Osteoblast (primary cell): Measurements from ENCODE around the gene DPP10. TPM values are rescaled to one million over a fixed set of nuclear protein-coding genes. Genes with fewer than 3 reads are reported as not detected.

Experiments
- DNase-seq: peaks from one replicate; pipeline ENCODE4 v3.0.0; 2011; ENCODE audit warnings: low spot score, mixed read lengths; ENCODE audit not compliant: insufficient read length; ENCODE audit errors: missing footprints
- H2AFZ ChIP-seq: 2 replicates; pipeline ENCODE4 v1.6.0; 2011; ENCODE audit warnings: mild to moderate bottlenecking, low read length
- H3K27ac ChIP-seq: 2 replicates; pipeline ENCODE4 v1.5.1; 2011; ENCODE audit warnings: mild to moderate bottlenecking, low read depth, low read length, moderate library complexity
- H3K27me3 ChIP-seq: 2 replicates; pipeline ENCODE4 v1.6.0; 2012; ENCODE audit warnings: mild to moderate bottlenecking, control low read depth, inconsistent platforms, low read length, moderate library complexity; ENCODE audit not compliant: insufficient read depth
- H3K36me3 ChIP-seq: 2 replicates; pipeline ENCODE4 v1.5.1; 2011; ENCODE audit warnings: mild to moderate bottlenecking, low read length, control low read depth, moderate library complexity; ENCODE audit not compliant: insufficient read depth
- H3K4me1 ChIP-seq: 2 replicates; pipeline ENCODE4 v1.5.1; 2011; ENCODE audit warnings: mild to moderate bottlenecking, low read length, control low read depth, moderate library complexity; ENCODE audit not compliant: insufficient read depth
- H3K4me2 ChIP-seq: 2 replicates; pipeline ENCODE4 v1.6.0; 2011; ENCODE audit warnings: mild to moderate bottlenecking, low read length; ENCODE audit not compliant: insufficient read depth
- H3K4me3 ChIP-seq: fragments of 200-600 bp; sonication (generic); 3 replicates; pipeline ENCODE4 v1.5.1; 2012; ENCODE audit warnings: mild to moderate bottlenecking, low read length, inconsistent platforms; ENCODE audit not compliant: insufficient read depth
- H3K79me2 ChIP-seq: 2 replicates; pipeline ENCODE4 v1.6.0; 2012; ENCODE audit warnings: mild to moderate bottlenecking, low read length, control low read depth, inconsistent platforms; ENCODE audit not compliant: insufficient read depth
- H3K9me3 ChIP-seq: 2 replicates; pipeline ENCODE4 v1.5.1; 2011; ENCODE audit warnings: low read depth, low read length, control low read depth
- H4K20me1 ChIP-seq: 2 replicates; pipeline ENCODE4 v1.6.0; 2012; ENCODE audit warnings: mild to moderate bottlenecking, low read length, control low read depth; ENCODE audit not compliant: insufficient read depth
- total RNA-seq: library from RNA; depleted of rRNA; stranded (reverse); fragments of >200 nt; gene quantifications from 2 replicates; pipeline ENCODE4 v1.2.3, GENCODE V29; 2012
- TF ChIP-seq, protein P1 (sequence below): IDR thresholded peaks from 2 replicates; pipeline ENCODE4 v1.5.1; 2011; ENCODE audit warnings: mild to moderate bottlenecking, low read depth, low read length, moderate library complexity; ENCODE audit errors: extremely low read depth

The DPP10 gene
- total RNA-seq, 1 donor, result not detected

DNA sequence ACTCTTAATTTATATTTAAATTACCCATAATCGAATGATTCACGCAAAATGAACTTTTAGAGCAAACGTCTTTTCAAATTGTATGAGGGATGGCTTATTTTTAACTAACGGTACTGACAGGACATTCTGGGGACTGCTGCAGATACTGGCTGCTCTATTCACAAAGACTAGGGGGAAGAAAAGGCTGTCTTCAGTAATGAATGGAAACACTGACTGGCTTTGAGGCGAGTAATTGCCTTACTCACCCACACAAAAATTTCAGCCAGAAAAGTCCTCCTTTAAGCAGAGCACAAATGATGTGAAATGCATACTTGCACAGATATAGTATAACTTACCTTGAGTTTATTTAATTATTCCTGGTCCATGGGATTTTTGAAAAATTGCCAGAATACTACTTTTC is 852.6 kb downstream of the DPP10 start:
- no peak overlapping the region for H3K4me3 ChIP-seq
- no peak overlapping the region for H2AFZ ChIP-seq
- no peaks in the 10 kb centered on the region for H3K79me2 ChIP-seq
- H3K4me2 ChIP-seq, result no peak overlapping the region
- H3K9me3 ChIP-seq, result no peaks in the 10 kb centered on the region
- H3K27me3 ChIP-seq, result no peaks in the 10 kb centered on the region
- no peaks in the 10 kb centered on the region for H4K20me1 ChIP-seq
- no peaks in the 10 kb centered on the region for H3K36me3 ChIP-seq
- H3K27ac ChIP-seq, result no peak overlapping the region
- no peak for DNase-seq
- no peaks in the 10 kb centered on the region for H3K4me1 ChIP-seq
- TF ChIP-seq, protein P1, sequence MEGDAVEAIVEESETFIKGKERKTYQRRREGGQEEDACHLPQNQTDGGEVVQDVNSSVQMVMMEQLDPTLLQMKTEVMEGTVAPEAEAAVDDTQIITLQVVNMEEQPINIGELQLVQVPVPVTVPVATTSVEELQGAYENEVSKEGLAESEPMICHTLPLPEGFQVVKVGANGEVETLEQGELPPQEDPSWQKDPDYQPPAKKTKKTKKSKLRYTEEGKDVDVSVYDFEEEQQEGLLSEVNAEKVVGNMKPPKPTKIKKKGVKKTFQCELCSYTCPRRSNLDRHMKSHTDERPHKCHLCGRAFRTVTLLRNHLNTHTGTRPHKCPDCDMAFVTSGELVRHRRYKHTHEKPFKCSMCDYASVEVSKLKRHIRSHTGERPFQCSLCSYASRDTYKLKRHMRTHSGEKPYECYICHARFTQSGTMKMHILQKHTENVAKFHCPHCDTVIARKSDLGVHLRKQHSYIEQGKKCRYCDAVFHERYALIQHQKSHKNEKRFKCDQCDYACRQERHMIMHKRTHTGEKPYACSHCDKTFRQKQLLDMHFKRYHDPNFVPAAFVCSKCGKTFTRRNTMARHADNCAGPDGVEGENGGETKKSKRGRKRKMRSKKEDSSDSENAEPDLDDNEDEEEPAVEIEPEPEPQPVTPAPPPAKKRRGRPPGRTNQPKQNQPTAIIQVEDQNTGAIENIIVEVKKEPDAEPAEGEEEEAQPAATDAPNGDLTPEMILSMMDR, result no peak

DNA sequence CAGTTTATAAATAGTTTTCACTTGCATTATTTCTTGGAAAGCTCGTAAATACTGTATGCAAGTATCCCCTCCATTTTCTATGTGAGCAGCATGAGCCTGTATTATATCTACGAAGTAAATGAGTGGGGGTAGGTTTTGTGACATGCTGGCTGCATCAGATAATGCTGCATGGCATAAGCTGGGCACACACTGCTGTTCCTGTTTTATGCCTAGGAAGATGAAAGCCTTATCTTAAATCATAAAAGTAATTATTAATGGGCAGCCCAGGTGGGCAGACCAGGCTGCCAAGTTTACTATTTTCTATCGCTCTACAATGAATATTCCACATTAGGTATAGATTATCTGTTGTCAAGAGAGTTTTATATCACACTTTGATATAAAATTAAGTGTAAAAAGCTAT is 854.6 kb downstream of the DPP10 start:
- Histone ChIP-seq H3K27ac (no peak overlapping the region), H3K4me3 (no peak overlapping the region), H3K27me3 (no peaks in the 10 kb centered on the region), H3K79me2 (no peaks in the 10 kb centered on the region), H3K36me3 (no peaks in the 10 kb centered on the region), H3K4me1 (no peaks in the 10 kb centered on the region), H4K20me1 (no peaks in the 10 kb centered on the region), H3K4me2 (no peak overlapping the region), H2AFZ (no peak overlapping the region), H3K9me3 (no peaks in the 10 kb centered on the region)
- DNase-seq, result no peak
- TF ChIP-seq, protein P1, result no peak

DNA sequence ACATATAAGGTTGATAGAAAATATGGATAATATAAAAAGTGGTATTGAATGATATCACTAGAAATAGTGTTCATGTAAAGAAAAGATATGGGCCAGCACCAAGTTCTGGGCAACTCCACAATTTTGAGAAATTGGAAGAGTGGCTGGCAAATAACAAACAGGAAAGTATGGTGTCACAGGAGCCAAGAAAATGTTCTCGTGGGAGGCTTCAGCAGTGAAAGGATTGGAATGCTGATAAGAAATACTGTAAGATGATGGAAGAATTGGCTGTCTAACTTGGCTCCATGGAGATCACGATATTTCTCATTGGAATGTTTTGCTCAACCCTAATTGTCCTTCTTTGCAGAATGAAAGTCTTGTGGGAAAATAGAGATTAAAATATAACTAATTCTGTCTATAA is 856.8 kb downstream of the DPP10 start:
- Histone ChIP-seq H4K20me1 (no peaks in the 10 kb centered on the region), H2AFZ (no peak overlapping the region), H3K27ac (no peak overlapping the region), H3K4me1 (no peaks in the 10 kb centered on the region), H3K4me3 (no peak overlapping the region), H3K36me3 (no peaks in the 10 kb centered on the region), H3K9me3 (no peaks in the 10 kb centered on the region), H3K79me2 (no peaks in the 10 kb centered on the region), H3K27me3 (no peaks in the 10 kb centered on the region), H3K4me2 (no peak overlapping the region)
- TF ChIP-seq, protein P1, result no peak
- no peak for DNase-seq

DNA sequence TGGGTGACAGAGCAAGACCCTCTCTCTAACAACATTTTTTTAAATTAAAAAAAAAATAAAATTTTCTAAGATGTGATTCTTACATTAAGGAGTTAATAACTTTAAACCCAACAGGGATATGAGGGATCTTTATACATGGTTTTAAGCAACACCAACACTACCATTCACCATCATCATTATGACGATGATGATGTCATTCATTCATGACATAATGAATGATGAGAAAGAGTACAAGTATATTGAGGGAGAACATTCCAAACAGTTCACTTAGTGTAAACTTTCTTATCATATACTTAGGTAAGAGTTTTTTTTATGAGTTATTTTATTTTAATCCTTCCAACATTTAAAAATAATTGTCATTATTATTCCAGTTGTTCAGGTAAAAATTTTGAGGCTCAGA is 863.3 kb downstream of the DPP10 start:
- H2AFZ ChIP-seq, result no peak overlapping the region
- H4K20me1 ChIP-seq, result no peaks in the 10 kb centered on the region
- no peak overlapping the region for H3K4me2 ChIP-seq
- no peaks in the 10 kb centered on the region for H3K79me2 ChIP-seq
- TF ChIP-seq, protein P1, result no peak
- DNase-seq, result no peak
- H3K4me1 ChIP-seq, result no peaks in the 10 kb centered on the region
- H3K4me3 ChIP-seq, result no peak overlapping the region
- H3K27me3 ChIP-seq, result no peaks in the 10 kb centered on the region
- peaks cover 5% of the 10 kb centered on the region for H3K9me3 ChIP-seq
- H3K27ac ChIP-seq, result no peak overlapping the region
- no peaks in the 10 kb centered on the region for H3K36me3 ChIP-seq
